ENCODE data around the gene AATF.

AATF gene

GRCh38 chr17:37083456-37083855 is 134.7 kb downstream of the AATF start:
- no peak for DNase-seq

- no peak for DNase-seq
Measured at GRCh38 chr17:37084372-37084771, 135.6 kb downstream of the AATF start.

- DNase-seq: no peak
Measured at GRCh38 chr17:37086334-37086733, 137.6 kb downstream of the AATF start.

- no peak for DNase-seq
Measured at GRCh38 chr17:37086948-37087347, 138.2 kb downstream of the AATF start.

- DNase-seq: no peak
Measured at GRCh38 chr17:37087683-37088082, 138.9 kb downstream of the AATF start.

GRCh38 chr17:37088459-37088858 is 139.7 kb downstream of the AATF start:
- DNase-seq: no peak

GRCh38 chr17:37088913-37089312 is 140.2 kb downstream of the AATF start:
- no peak for DNase-seq

- no peak for DNase-seq
Measured at GRCh38 chr17:37089956-37090355, 141.2 kb downstream of the AATF start.

GRCh38 chr17:37090941-37091340 is 142.2 kb downstream of the AATF start:
- DNase-seq: no peak

GRCh38 chr17:37092071-37092470 is 143.3 kb downstream of the AATF start:
- DNase-seq: no peak

- DNase-seq: no peak
Measured at GRCh38 chr17:37092701-37093100, 143.9 kb downstream of the AATF start.

GRCh38 chr17:37094391-37094790 is 145.6 kb downstream of the AATF start:
- DNase-seq: no peak

GRCh38 chr17:37096071-37096470 is 147.3 kb downstream of the AATF start:
- DNase-seq: no peak

GRCh38 chr17:37097154-37097553 is 148.4 kb downstream of the AATF start:
- DNase-seq: no peak

- no peak for DNase-seq
Measured at GRCh38 chr17:37098152-37098551, 149.4 kb downstream of the AATF start.

GRCh38 chr17:37098910-37099664 is 150.3 kb downstream of the AATF start:
- no peak for DNase-seq

- peak; percentile 17 for DNase-seq
Measured at GRCh38 chr17:37100231-37100630, 151.5 kb downstream of the AATF start.

GRCh38 chr17:37101306-37101705 is 152.6 kb downstream of the AATF start:
- DNase-seq: no peak

GRCh38 chr17:37103231-37103630 is 154.5 kb downstream of the AATF start:
- DNase-seq: no peak

GRCh38 chr17:37106049-37106448 is 157.3 kb downstream of the AATF start:
- no peak for DNase-seq
